Left lung (tissue), 10 donors: ENCODE measurements around the gene A2ML1. TPM values are rescaled to one million over a fixed set of nuclear protein-coding genes. Genes with fewer than 3 reads are reported as not detected.

Source experiments
- ATAC-seq: fragments of 200-7000 bp; cut with Tn5 transposase; one replicate; pipeline ENCODE4 v1.9.1; 2020; ENCODE audit warnings: moderate library complexity
- DNase-seq, 4 donors: peaks; one replicate each; pipeline ENCODE4 v3.0.0-alpha.2; 2013 to 2020
- H3K27ac ChIP-seq, 2 donors: fragments of 200-600 bp; sonication (generic) in 1 of 2; one replicate each; pipeline versions ENCODE4 v1.5.0 to v1.8.0; 2020 to 2021
- H3K27me3 ChIP-seq, 2 donors: fragments of 200-600 bp; sonication (generic) in 1 of 2; one replicate each; pipeline versions ENCODE4 v1.5.0 to v1.8.0; 2020 to 2021
- H3K36me3 ChIP-seq, 2 donors: fragments of 200-600 bp; sonication (generic) in 1 of 2; one replicate each; pipeline versions ENCODE4 v1.5.0 to v1.8.0; 2020 to 2021
- H3K4me1 ChIP-seq, 2 donors: fragments of 200-600 bp; one replicate each; pipeline ENCODE4 v1.8.0; 2021
- H3K4me3 ChIP-seq, 2 donors: fragments of 200-600 bp; sonication (generic) in 1 of 2; one replicate each; pipeline versions ENCODE4 v1.5.0 to v1.8.0; 2020 to 2021; ENCODE audit warnings: mild to moderate bottlenecking in 1 of 2
- H3K9me3 ChIP-seq, 2 donors: fragments of 200-600 bp; sonication (generic) in 1 of 2; one replicate each; pipeline versions ENCODE4 v1.5.0 to v1.8.0; 2020 to 2021
- CTCF ChIP-seq, 2 donors: fragments of 200-600 bp; sonication (generic) in 1 of 2; IDR thresholded peaks; one replicate each; pipeline versions ENCODE4 v1.5.0 to v1.8.0; 2021; ENCODE audit warnings: antibody characterized with exemption in 2 of 2
- intact Hi-C, 2 donors: fragments of 100-400 bp; cut with DNase I; formaldehyde crosslinking; loops; one replicate each; pipeline versions ENCODE4 v1.11.2 to v1.14.2; 2022
- polyA plus RNA-seq, 6 donors: library from polyadenylated mRNA; unstranded; fragments of 120-200 nt; gene quantifications; one replicate each; pipeline ENCODE4 v1.2.1, GENCODE V29; 2013; ENCODE audit not compliant: insufficient read length in 6 of 6
- total RNA-seq, 2 donors: library from RNA; stranded (reverse); fragmentation: NEBNext Ultra II Directional; extraction: Animal tissue kit (Norgen Biotek cat#: 25700); gene quantifications; one replicate each; pipeline ENCODE4 v1.2.1, GENCODE V29; 2021
- donor health status: DM: no; HTN: yes; CAD: no.
- donor health status: DM: no; HTN: no; CAD: no.

A2ML1 gene
- total and polyA plus RNA-seq, 8 donors, result 0.72 to 0.94 (median 0.89) TPM; not detected in 2

DNA sequence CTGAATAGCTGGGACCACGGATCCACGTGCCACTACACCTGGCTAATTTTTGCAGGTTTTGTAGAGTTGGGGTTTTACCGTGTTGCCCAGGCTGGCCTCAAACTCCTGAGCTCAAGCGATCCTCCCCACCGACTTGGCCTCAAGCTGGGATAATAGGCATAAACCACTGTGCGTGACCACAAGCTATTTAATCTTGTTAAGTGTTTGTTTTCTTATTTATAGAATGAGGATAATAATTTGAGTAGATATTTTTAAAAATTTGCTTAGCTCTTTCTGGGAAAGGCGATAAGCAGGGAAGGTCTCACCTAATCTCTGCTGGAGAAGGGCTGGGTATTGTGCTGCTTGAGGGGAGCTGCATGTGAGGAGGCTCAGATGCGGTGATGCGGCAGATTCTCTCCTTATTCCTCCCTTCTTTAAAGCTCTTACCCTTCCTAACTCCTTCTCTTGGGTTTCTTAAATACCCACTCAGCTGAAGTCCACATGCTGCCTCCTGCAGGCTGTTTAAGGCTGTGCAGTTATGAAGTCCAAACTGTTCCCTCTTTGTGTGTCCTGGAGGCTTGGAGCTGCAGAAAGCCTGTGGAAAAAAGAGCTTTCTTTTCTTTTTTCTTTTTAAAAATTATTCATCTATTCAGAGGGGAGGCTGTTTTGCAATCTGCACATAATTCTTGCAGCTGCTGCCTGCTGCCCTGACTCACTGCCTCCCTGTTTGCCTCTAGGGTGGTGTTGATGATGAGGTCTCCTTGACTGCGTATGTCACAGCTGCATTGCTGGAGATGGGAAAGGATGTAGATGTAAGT is 37.9 kb downstream of the A2ML1 start:
- Histone ChIP-seq H3K27ac (no peak overlapping the region), H3K4me3 (no peak overlapping the region), H3K9me3 (no peaks in the 10 kb centered on the region), H3K4me1 (no peaks in the 10 kb centered on the region), H3K36me3 (no peaks in the 10 kb centered on the region), H3K27me3 (no peaks in the 10 kb centered on the region)
- peak in 3 of 4 donors; percentile 13 to 49 (median 36) for DNase-seq
- intact Hi-C loops, result no loop called here
- ATAC-seq, result peak; percentile 79
- peak; percentile 46 to 59 for TF ChIP-seq CTCF (IDR thresholded peaks at IDR 0.05)

GRCh38 chr12:8866429-8866828 is 44.0 kb downstream of the A2ML1 start:
- DNase-seq (no peak), ATAC-seq (no peak)
- H3K4me1 ChIP-seq, result no peaks in the 10 kb centered on the region
- H3K36me3 ChIP-seq, result no peaks in the 10 kb centered on the region
- no peak for TF ChIP-seq CTCF (IDR thresholded peaks at IDR 0.05)
- no peaks in the 10 kb centered on the region for H3K27me3 ChIP-seq
- H3K9me3 ChIP-seq, result no peaks in the 10 kb centered on the region
- H3K4me3 ChIP-seq, result no peak overlapping the region
- intact Hi-C loops, result no loop called here
- no peak overlapping the region for H3K27ac ChIP-seq

DNA sequence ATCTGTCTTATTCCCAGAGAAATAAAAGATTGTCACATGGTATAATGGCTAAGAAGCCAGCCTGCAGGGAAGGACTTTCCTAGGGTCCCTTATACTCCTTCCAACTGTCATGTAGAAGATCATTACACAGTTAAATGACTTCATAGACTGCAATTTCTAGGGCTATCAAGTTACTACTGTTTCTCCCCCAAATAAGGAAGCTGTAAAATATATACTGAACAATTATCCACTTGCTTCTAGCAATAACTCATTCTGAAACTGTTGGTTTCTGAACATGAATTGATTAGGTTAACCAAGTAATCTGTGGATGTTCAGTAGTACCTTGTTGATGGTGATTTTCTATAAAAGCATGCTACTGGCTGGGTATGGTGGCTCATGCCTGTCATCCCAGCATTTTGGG is 44.6 kb downstream of the A2ML1 start:
- intact Hi-C loops, result no loop called here
- H3K27ac ChIP-seq, result no peak overlapping the region
- no peak for ATAC-seq
- no peaks in the 10 kb centered on the region for H3K9me3 ChIP-seq
- no peak overlapping the region for H3K4me3 ChIP-seq
- no peaks in the 10 kb centered on the region for H3K4me1 ChIP-seq
- H3K36me3 ChIP-seq, result no peaks in the 10 kb centered on the region
- no peak for DNase-seq
- H3K27me3 ChIP-seq, result no peaks in the 10 kb centered on the region
- no peak for TF ChIP-seq CTCF (IDR thresholded peaks at IDR 0.05)

- no peak for DNase-seq
- no peak for TF ChIP-seq CTCF (IDR thresholded peaks at IDR 0.05)
Measured at GRCh38 chr12:8867786-8868185, 45.4 kb downstream of the A2ML1 start.

DNA sequence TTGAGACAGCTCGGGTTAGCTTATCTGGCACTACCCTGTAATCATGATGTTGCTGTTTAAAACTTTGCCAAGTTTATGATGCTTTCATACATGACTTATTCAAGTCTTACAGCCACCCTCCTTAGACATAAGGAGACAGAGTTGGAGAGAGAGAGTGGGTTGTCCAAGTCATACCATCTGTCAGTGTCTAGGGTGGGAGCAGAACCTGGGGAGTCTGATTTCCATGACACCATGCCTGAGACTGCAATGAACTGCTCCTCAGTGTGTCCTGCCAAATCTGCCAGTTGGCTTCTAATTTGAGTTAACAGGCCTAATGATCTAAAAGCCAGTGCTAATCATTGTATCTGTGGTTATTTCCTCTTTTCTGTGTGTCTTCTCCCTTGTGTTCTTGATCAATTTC is 48.2 kb downstream of the A2ML1 start:
- no peaks in the 10 kb centered on the region for H3K27me3 ChIP-seq
- no peaks in the 10 kb centered on the region for H3K9me3 ChIP-seq
- DNase-seq, result no peak
- H3K4me1 ChIP-seq, result no peaks in the 10 kb centered on the region
- no peak overlapping the region for H3K4me3 ChIP-seq
- intact Hi-C loops, result loop anchor here in 1 of 2 donors (10.0 kb wide), 1 partner anchor 196 kb away; no protein-coding TSS in a partner anchor
- H3K27ac ChIP-seq, result no peak overlapping the region
- ATAC-seq, result no peak
- TF ChIP-seq CTCF (IDR thresholded peaks at IDR 0.05), result no peak
- no peaks in the 10 kb centered on the region for H3K36me3 ChIP-seq

More at GRCh38 chr12:8867786-8868185, 45.4 kb downstream of the A2ML1 start:
- intact Hi-C loops, result no loop called here
- H3K27me3 ChIP-seq, result no peaks in the 10 kb centered on the region
- no peaks in the 10 kb centered on the region for H3K36me3 ChIP-seq
- no peaks in the 10 kb centered on the region for H3K4me1 ChIP-seq
- H3K4me3 ChIP-seq, result no peak overlapping the region
- H3K27ac ChIP-seq, result no peak overlapping the region
- ATAC-seq, result no peak
- no peaks in the 10 kb centered on the region for H3K9me3 ChIP-seq
